Measurements from ENCODE around the gene PRR5L. TPM values are rescaled to one million over a fixed set of nuclear protein-coding genes. Genes with fewer than 3 reads are reported as not detected.

PRR5L gene
- polyA plus RNA-seq, 3 donors, result 3.5 to 16.0 (median 7.4) TPM

- H2AFZ ChIP-seq (ENCODE audit: insufficient read depth, low read depth, low read length, poor library complexity, severe bottlenecking), result no peak overlapping the region
- TF ChIP-seq CTCF (IDR thresholded peaks at IDR 0.05), result no peak
- Mint-ChIP-seq H3K9me3 (no peaks in the 10 kb centered on the region), H3K4me1 (peaks cover 21% of the 10 kb centered on the region), H3K36me3 (peaks cover 59 to 74% of the 10 kb centered on the region in 2 donors), H3K27ac (peak overlapping the region in 4 of 7 donors; percentile 15 to 81 (median 37)), H3K27me3 (ENCODE audit: low read depth in 3 of 3) (no peaks in the 10 kb centered on the region), H3K4me3 (no peak overlapping the region)
- whole genome bisulfite sequencing (ENCODE audit: insufficient coverage), result no CpG with 5 or more reads among the region's 1 CpG
- peaks cover 41% of the 10 kb centered on the region for H3K79me2 ChIP-seq (ENCODE audit: insufficient read depth, low read length)
- H3K4me1 ChIP-seq (ENCODE audit: control insufficient read depth in 1 of 2, insufficient read depth in 2 of 2, low read length in 2 of 2), result peaks cover 3 to 15% of the 10 kb centered on the region in 2 donors
- H4K20me1 ChIP-seq (ENCODE audit: insufficient read depth, low read length), result peaks cover 70% of the 10 kb centered on the region
- H3K27me3 ChIP-seq (ENCODE audit: control insufficient read depth in 2 of 2, insufficient read depth in 2 of 2, low read length in 2 of 2), result no peaks in the 10 kb centered on the region
- no peak overlapping the region for H3K9ac ChIP-seq (ENCODE audit: insufficient read depth, low read length, poor library complexity, severe bottlenecking)
- intact Hi-C loops (cut with micrococcal nuclease), result no loop called here
- H3K27ac ChIP-seq (ENCODE audit: low read depth in 1 of 2, low read length in 2 of 2), result peak overlapping the region in 1 of 2 donors; percentile 14
- H3K4me2 ChIP-seq (replicated peaks; ENCODE audit: extremely low read depth, low read length, poor library complexity, severe bottlenecking), result no peak overlapping the region
- DNase-seq, result peak; percentile 31 to 61 (median 42)
- H3K4me3 ChIP-seq (replicated peaks in 1 of 3; ENCODE audit: low read depth in 2 of 3, low read length in 3 of 3), result no peak overlapping the region
- H3K9me3 ChIP-seq (replicated peaks in 1 of 2; ENCODE audit: control insufficient read depth in 1 of 2, insufficient read depth in 1 of 2, low read length in 2 of 2), result no peaks in the 10 kb centered on the region
- peaks cover 39 to 88% of the 10 kb centered on the region in 2 donors for H3K36me3 ChIP-seq (replicated peaks in 1 of 2; ENCODE audit: control insufficient read depth in 1 of 2, insufficient read depth in 2 of 2, low read length in 2 of 2)
Measured at GRCh38 chr11:36500315-36500721, 204.2 kb downstream of the PRR5L start.

- H3K27ac ChIP-seq (ENCODE audit: low read depth in 1 of 2, low read length in 2 of 2), result peak overlapping the region in 1 of 2 donors; percentile 14
- peaks cover 32 to 83% of the 10 kb centered on the region in 2 donors for H3K36me3 ChIP-seq (replicated peaks in 1 of 2; ENCODE audit: control insufficient read depth in 1 of 2, insufficient read depth in 2 of 2, low read length in 2 of 2)
- H3K9ac ChIP-seq (ENCODE audit: insufficient read depth, low read length, poor library complexity, severe bottlenecking), result no peak overlapping the region
- peaks cover 50% of the 10 kb centered on the region for H3K79me2 ChIP-seq (ENCODE audit: insufficient read depth, low read length)
- peaks cover 3 to 15% of the 10 kb centered on the region in 2 donors for H3K4me1 ChIP-seq (ENCODE audit: control insufficient read depth in 1 of 2, insufficient read depth in 2 of 2, low read length in 2 of 2)
- peaks cover 58 to 75% of the 10 kb centered on the region in 2 donors for H3K36me3 Mint-ChIP-seq
- WGBS (ENCODE audit: insufficient coverage), result 97% methylated on average over 5 of the region's 5 CpGs
- H4K20me1 ChIP-seq (ENCODE audit: insufficient read depth, low read length), result peaks cover 79% of the 10 kb centered on the region
- DNase-seq, result no peak
- H2AFZ ChIP-seq (ENCODE audit: insufficient read depth, low read depth, low read length, poor library complexity, severe bottlenecking), result no peak overlapping the region
- H3K4me3 Mint-ChIP-seq, result no peak overlapping the region
- H3K4me3 ChIP-seq (replicated peaks in 1 of 3; ENCODE audit: low read depth in 2 of 3, low read length in 3 of 3), result no peak overlapping the region
- peaks cover 23% of the 10 kb centered on the region for H3K4me1 Mint-ChIP-seq
- H3K4me2 ChIP-seq (replicated peaks; ENCODE audit: extremely low read depth, low read length, poor library complexity, severe bottlenecking), result no peak overlapping the region
- H3K27me3 ChIP-seq (ENCODE audit: control insufficient read depth in 2 of 2, insufficient read depth in 2 of 2, low read length in 2 of 2), result no peaks in the 10 kb centered on the region
- H3K27ac Mint-ChIP-seq, result peak overlapping the region in 2 of 7 donors; percentile 6 to 46
- intact Hi-C loops (cut with micrococcal nuclease), result no loop called here
- no peaks in the 10 kb centered on the region for H3K27me3 Mint-ChIP-seq (ENCODE audit: low read depth in 3 of 3)
- no peaks in the 10 kb centered on the region for H3K9me3 ChIP-seq (replicated peaks in 1 of 2; ENCODE audit: control insufficient read depth in 1 of 2, insufficient read depth in 1 of 2, low read length in 2 of 2)
- no peak for TF ChIP-seq CTCF (IDR thresholded peaks at IDR 0.05)
- H3K9me3 Mint-ChIP-seq, result no peaks in the 10 kb centered on the region
Measured at GRCh38 chr11:36501236-36501635, 205.1 kb downstream of the PRR5L start.

Measured in CD14-positive monocyte (primary cell).